OCI-LY3 (cell line): ENCODE results near the gene MAPK14.

ENCODE experiments used
- CTCF ChIP-seq: fragments of 200-600, 300-600 bp; sonication (generic); IDR thresholded peaks from 2 replicates; pipeline ENCODE4 v1.5.1; 2014; ENCODE audit warnings: antibody characterized with exemption, low read length, low read depth
- EZH2phosphoT487 ChIP-seq: fragments of 200-600 bp; shearing (Covaris generic); IDR thresholded peaks from 2 replicates; pipeline ENCODE4 v1.6.1; 2018; ENCODE audit warnings: antibody characterized with exemption, mixed run types, low read depth

- TF ChIP-seq CTCF = no peak
- TF ChIP-seq EZH2phosphoT487 = no peak
Observed at GRCh38 chr6:36070252-36070651, 42.6 kb downstream of the MAPK14 start.
